ENCODE measurements around the gene IL17REL.

IL17REL gene

DNA sequence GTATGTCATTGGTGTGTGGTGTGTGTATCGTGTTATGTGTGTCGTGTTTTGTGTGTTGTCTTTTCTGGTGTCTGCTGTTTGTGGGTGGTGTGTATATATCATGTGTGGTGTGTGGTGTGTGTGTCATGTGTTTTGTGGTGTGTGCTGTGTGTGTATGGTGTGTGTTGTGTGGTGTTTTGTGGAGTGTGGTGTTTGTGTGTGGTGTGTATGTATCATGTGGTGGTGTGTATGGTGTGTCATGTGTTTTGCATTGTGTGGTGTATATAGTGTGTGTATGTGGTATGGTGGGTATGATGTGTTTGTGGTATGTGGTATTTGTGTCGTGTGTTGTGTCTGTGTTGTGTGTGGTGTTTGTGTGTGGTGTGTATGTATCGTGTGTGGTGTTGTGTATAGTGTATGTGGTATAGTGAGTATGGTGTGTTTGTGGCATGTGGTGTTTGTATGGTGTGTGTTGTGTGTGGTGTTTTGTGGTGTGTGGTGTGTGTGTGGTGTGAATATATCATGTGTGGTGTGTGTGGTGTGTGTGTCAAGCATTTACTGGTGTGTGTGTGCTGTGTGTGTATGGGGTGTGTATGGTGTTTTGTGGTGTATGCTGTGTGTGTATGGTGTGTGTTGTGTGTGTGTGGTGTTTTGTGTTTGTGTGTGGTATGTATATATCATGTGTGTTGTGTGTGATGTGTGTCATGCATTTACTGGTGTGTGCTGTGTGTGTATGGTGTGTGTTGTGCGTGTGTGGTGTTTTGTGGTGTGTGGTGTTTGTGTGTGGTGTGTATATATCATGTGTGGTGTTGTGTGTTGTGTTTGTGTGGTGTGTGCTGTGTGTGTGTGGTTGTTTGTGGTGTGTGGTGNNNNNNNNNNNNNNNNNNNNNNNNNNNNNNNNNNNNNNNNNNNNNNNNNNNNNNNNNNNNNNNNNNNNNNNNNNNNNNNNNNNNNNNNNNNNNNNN is 39.3 kb downstream of the IL17REL start:
- H3K36me3 ChIP-seq (ENCODE audit: insufficient read depth, low read length), result no peaks in the 10 kb centered on the region
- no peak overlapping the region for H2AFZ ChIP-seq (ENCODE audit: low read length)
- H3K4me3 ChIP-seq (ENCODE audit: low read depth, low read length, poor library complexity, severe bottlenecking), result no peak overlapping the region
- H3K27me3 ChIP-seq (ENCODE audit: insufficient read depth, low read length), result no peaks in the 10 kb centered on the region
- H3K79me2 ChIP-seq (ENCODE audit: insufficient read depth, low read length), result no peaks in the 10 kb centered on the region
- H3K9ac ChIP-seq (ENCODE audit: low read length), result no peak overlapping the region
- no peaks in the 10 kb centered on the region; the same call in 1 of the 2 replicates for H3F3A ChIP-seq (ENCODE audit: insufficient read depth, low read length)
- TF ChIP-seq EZH2 (IDR thresholded peaks at IDR 0.05; ENCODE audit: borderline replicate concordance, low read length), result no peak
- TF ChIP-seq, protein P1, sequence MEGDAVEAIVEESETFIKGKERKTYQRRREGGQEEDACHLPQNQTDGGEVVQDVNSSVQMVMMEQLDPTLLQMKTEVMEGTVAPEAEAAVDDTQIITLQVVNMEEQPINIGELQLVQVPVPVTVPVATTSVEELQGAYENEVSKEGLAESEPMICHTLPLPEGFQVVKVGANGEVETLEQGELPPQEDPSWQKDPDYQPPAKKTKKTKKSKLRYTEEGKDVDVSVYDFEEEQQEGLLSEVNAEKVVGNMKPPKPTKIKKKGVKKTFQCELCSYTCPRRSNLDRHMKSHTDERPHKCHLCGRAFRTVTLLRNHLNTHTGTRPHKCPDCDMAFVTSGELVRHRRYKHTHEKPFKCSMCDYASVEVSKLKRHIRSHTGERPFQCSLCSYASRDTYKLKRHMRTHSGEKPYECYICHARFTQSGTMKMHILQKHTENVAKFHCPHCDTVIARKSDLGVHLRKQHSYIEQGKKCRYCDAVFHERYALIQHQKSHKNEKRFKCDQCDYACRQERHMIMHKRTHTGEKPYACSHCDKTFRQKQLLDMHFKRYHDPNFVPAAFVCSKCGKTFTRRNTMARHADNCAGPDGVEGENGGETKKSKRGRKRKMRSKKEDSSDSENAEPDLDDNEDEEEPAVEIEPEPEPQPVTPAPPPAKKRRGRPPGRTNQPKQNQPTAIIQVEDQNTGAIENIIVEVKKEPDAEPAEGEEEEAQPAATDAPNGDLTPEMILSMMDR (IDR thresholded peaks at IDR 0.05; ENCODE audit: low read length), result no peak
- no peaks in the 10 kb centered on the region for H3K9me2 ChIP-seq (ENCODE audit: low read depth, low read length)
- H4K20me1 ChIP-seq (ENCODE audit: insufficient read depth, low read length), result no peaks in the 10 kb centered on the region
- H3K4me1 ChIP-seq (ENCODE audit: insufficient read depth, low read length, severe bottlenecking), result peaks cover 28% of the 10 kb centered on the region
- H3K9me3 ChIP-seq (ENCODE audit: low read length), result no peaks in the 10 kb centered on the region
- no peak overlapping the region for H3K4me2 ChIP-seq (ENCODE audit: low read length)
- H3K27ac ChIP-seq (ENCODE audit: low read depth, low read length, poor library complexity, severe bottlenecking), result no peak overlapping the region

DNA sequence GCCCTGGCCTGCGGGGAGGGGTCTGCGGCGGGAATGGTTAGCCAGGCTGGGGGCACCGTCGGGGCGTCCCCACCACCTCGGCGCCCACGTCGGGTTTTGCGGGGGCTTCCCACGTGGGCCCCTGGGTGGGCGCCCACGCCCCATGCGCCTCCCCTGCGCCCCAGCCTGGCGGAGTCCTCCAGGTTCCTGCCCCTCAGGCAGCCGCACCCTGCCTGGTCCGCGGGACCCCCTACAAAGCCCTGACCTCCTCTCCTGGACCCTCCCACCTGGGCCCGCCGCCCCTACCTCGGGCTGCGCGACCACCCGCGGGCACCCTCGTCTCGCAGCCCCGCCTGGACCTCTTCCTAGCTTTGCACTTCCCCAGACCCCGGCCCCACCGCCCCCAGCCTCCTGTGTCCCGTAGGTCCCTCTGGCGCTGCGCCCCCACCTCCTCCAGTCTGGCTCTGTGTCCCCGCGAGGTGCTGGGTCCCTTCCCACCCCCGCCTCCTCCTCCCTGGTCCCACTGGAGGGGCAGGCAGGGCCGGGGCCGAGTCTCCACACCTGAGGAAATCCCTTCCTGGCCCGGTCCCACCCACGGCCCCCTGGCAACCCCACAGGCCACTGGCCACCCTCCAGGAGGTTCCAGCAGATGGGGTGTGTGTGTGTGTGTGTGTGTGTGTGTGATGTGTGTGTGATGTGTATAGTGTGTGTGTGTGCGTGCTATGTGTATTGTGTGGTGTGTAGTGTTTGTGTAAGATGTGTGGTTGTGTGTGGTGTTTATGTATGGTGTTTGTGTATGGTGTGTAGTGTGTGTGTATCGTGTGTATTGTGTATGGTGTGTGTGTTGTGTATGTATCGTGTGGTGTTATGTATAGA is 40.2 kb downstream of the IL17REL start:
- H3K27ac ChIP-seq (ENCODE audit: low read depth, low read length, poor library complexity, severe bottlenecking), result no peak overlapping the region
- peaks cover 28% of the 10 kb centered on the region for H3K4me1 ChIP-seq (ENCODE audit: insufficient read depth, low read length, severe bottlenecking)
- no peaks in the 10 kb centered on the region for H3K9me3 ChIP-seq (ENCODE audit: low read length)
- no peaks in the 10 kb centered on the region for H3K27me3 ChIP-seq (ENCODE audit: insufficient read depth, low read length)
- H3K79me2 ChIP-seq (ENCODE audit: insufficient read depth, low read length), result no peaks in the 10 kb centered on the region
- H3K36me3 ChIP-seq (ENCODE audit: insufficient read depth, low read length), result no peaks in the 10 kb centered on the region
- TF ChIP-seq, protein P1 (IDR thresholded peaks at IDR 0.05; ENCODE audit: low read length), result no peak
- TF ChIP-seq EZH2 (IDR thresholded peaks at IDR 0.05; ENCODE audit: borderline replicate concordance, low read length), result no peak
- H3K4me3 ChIP-seq (ENCODE audit: low read depth, low read length, poor library complexity, severe bottlenecking), result no peak overlapping the region
- no peak overlapping the region for H2AFZ ChIP-seq (ENCODE audit: low read length)
- H3K4me2 ChIP-seq (ENCODE audit: low read length), result no peak overlapping the region
- no peaks in the 10 kb centered on the region; the same call in 1 of the 2 replicates for H3F3A ChIP-seq (ENCODE audit: insufficient read depth, low read length)
- H4K20me1 ChIP-seq (ENCODE audit: insufficient read depth, low read length), result no peaks in the 10 kb centered on the region
- no peaks in the 10 kb centered on the region for H3K9me2 ChIP-seq (ENCODE audit: low read depth, low read length)
- no peak overlapping the region for H3K9ac ChIP-seq (ENCODE audit: low read length)

DNA sequence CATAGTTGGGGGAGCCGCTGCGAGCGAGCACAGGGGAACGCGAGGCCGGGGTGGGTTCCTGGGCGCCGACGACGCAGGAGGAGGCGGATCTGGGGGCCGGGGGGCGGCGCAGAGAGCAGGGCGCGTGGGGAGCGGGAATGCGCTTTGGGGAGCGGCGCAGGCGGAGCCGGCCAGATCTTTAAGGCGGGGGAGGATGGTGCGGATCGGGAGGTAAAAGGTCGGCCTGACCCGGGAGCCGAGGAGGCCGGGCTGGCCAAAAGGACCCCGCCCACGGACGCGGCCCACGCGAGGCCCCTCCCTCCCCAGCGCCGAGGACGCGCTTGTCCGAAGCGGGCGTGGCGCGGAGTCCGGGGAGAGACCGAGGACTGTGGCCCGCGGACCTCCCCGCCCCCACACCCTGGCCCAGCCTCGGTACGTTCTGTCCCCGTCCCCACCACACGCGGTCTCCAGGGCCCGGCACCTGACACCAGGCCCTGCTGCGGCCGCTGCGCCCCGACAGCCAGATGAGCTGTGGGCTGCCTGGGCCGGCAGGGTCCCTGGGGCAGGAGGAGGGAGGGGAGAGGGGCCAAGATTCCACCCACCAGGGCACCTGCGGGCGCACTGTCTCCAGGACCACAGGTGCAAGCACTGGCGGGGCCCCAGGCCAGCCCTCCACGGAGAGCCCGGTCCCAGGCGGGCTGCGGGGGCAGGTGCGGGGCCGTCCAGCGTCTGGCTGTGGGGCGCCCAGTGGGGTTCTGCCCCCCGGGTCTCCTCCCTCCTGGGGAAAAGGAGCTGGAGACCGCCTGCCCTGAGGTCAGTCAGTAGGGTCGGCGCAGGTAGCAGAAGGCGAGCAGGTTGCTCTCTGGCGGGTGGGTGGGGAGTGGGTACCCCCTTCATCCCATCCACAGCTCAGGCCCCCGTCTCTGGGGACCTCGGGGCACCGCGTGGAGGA is 41.1 kb downstream of the IL17REL start:
- Histone ChIP-seq H3K4me2 (ENCODE audit: low read length) (peak overlapping the region; percentile 72), H3K27me3 (ENCODE audit: insufficient read depth, low read length) (no peaks in the 10 kb centered on the region), H3K9ac (ENCODE audit: low read length) (peak overlapping the region; percentile 54), H3F3A (ENCODE audit: insufficient read depth, low read length) (no peaks in the 10 kb centered on the region), H3K9me2 (ENCODE audit: low read depth, low read length) (no peaks in the 10 kb centered on the region), H3K9me3 (ENCODE audit: low read length) (no peaks in the 10 kb centered on the region), H3K4me1 (ENCODE audit: insufficient read depth, low read length, severe bottlenecking) (peaks cover 25% of the 10 kb centered on the region), H3K27ac (ENCODE audit: low read depth, low read length, poor library complexity, severe bottlenecking) (no peak overlapping the region), H2AFZ (ENCODE audit: low read length) (no peak overlapping the region), H4K20me1 (ENCODE audit: insufficient read depth, low read length) (no peaks in the 10 kb centered on the region), H3K79me2 (ENCODE audit: insufficient read depth, low read length) (no peaks in the 10 kb centered on the region), H3K36me3 (ENCODE audit: insufficient read depth, low read length) (no peaks in the 10 kb centered on the region), H3K4me3 (ENCODE audit: low read depth, low read length, poor library complexity, severe bottlenecking) (peak overlapping the region; percentile 51)
- TF ChIP-seq, protein P1 (IDR thresholded peaks at IDR 0.05; ENCODE audit: low read length), result no peak
- TF ChIP-seq EZH2 (IDR thresholded peaks at IDR 0.05; ENCODE audit: borderline replicate concordance, low read length), result no peak

Data from OCI-LY1 (cell line).